Fibroblast of skin of back (primary cell): ENCODE results near the gene ZFTA.
"Not testable (repeated sequence)": the region's sequence is repeated elsewhere in the genome, so short reads cannot be mapped to it uniquely, and the experiment has no call there.

Experiments
- DNase-seq: peaks from one replicate; pipeline ENCODE4 v3.0.0-alpha.2; 2013

ZFTA gene

DNA sequence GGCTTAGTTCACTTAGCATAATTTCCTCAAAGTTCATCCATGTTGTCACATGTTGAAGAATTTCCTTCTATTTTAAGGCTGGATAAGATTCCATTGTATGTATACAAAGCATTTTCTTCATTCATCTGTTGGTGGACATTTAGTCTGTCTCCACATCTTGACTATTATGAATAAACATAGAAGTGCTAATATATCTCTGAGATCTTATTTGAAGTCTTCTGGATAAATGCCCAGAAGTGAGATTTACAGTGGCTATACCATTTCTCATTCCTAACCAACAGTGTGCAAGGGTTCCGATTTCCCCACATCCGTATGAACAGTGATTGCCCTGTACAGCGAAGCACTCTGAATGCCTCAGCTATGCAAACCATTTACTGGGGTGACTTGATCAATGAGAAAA is 6.6 kb upstream of the ZFTA start:
- DNase-seq: no peak

GRCh38 chr11:63771741-63772318 is 3.3 kb upstream of the ZFTA start:
- DNase-seq: not testable (repeated sequence)

DNA sequence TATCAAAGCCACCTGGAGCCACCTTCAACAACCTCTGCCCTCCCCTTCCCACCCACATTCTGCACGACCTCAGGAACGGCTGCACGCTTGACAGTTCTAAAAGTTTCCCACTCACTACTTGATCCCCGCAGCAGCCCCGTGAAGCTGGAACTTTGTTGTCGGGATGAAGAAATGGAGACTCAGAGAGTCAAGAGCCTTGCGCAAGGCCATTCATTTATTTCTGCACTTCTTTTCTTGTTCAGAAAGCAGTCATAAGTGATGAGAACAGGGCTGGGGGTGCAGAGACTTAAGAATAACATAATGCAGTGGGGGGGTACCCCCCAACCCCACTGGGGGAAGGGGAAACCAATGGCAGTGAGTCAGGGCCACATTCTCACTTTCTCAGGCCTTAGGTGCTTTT is 2.2 kb upstream of the ZFTA start:
- DNase-seq: no peak

DNA sequence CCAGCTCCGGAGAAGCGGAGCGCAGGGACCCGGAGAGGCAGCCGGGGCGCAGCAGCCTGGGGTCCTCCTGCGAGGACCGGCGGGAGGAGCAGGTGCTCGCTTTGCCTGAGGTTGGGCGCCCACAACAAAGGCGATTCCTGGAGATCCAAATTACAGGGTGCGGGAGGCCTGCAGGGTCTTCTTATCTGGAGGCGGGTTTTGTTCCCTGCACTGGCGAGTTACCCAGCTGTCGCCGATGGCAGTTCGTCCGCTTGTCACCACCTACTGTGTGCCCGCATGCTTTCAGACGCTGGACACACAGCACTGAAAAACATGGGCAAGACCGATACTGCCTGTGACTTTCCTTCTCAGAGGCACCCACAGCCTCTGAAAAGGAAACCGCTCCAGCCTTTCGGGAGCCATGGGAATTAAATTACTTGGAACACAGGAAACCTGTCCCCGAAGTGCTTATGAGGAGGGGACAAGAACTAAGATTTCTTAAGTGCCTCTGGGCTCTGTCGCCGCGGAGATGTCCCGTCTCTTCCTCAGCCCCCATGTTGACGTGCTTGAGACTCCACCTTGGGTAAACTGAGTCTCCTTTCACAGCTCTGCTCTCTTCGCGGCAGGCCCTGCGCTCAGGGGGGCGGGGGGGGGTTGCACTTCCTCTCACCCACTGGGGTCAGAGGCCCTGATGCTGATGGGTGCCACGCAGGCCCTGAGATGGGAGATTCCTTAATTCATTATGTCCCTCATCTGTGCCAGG is 1.3 kb upstream of the ZFTA start:
- no peak for DNase-seq

DNA sequence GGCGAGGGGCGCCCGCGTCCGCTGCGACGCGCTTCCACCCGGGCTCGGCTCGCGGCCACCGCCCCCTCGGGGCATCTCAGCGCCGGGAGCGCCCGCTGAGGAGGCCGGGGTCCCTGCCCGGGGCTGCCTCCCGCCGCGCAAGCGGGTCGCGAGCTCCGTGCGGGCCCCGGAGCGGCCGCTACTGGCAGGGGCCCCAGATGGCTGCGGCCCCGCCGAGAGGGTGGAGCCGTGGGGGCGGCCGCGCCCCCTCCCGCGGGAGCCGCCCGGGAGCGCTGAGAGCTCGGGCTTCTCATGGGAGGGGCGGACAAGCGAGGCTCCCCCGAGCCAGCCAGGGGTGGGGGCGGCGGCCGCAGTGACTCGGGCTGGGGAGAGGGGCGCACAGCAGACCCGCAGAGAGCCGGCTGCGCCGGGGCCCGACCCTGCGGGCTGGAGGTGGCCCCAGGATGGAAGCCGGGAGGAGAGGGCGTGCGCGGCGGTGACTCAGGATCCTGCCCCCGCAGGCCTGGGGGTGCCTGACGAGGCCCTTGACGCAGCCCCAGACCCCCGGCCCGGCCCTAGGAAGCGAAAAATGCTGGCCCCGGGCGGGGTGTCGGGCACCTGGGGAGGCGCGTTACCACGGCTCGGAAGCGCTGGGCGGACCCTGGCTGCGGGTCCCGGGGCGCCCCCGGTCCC is 603 bp upstream of the ZFTA start:
- DNase-seq: peak; percentile 53

- peak; percentile 87 for DNase-seq
Observed at GRCh38 chr11:63767565-63768236, 874 bp downstream of the ZFTA start.

GRCh38 chr11:63767267-63767564 is 1.4 kb downstream of the ZFTA start:
- no peak for DNase-seq

- DNase-seq: no peak
Observed at GRCh38 chr11:63766531-63767235, 1.9 kb downstream of the ZFTA start.

GRCh38 chr11:63765688-63766241 is 2.8 kb downstream of the ZFTA start:
- no peak for DNase-seq

GRCh38 chr11:63764679-63765647 is 3.6 kb downstream of the ZFTA start:
- DNase-seq: no peak

DNA sequence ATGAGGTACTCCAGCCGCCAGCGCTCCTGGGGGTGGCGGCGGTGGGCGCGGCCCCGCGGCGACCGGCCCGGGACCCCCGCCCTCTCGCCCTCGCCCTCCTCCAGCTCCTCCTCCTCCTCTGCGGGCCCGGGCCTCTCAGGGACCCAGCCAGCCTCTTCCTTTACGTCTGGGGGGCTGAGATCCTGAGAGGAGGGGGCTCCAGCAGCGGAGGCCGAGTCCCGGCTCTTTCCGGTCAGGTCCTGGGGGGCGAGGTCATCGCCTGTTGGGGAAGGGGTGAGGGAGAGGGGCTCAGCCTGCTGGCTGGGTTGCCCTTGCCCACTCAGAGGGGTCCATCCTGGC is 4.3 kb downstream of the ZFTA start:
- no peak for DNase-seq

DNA sequence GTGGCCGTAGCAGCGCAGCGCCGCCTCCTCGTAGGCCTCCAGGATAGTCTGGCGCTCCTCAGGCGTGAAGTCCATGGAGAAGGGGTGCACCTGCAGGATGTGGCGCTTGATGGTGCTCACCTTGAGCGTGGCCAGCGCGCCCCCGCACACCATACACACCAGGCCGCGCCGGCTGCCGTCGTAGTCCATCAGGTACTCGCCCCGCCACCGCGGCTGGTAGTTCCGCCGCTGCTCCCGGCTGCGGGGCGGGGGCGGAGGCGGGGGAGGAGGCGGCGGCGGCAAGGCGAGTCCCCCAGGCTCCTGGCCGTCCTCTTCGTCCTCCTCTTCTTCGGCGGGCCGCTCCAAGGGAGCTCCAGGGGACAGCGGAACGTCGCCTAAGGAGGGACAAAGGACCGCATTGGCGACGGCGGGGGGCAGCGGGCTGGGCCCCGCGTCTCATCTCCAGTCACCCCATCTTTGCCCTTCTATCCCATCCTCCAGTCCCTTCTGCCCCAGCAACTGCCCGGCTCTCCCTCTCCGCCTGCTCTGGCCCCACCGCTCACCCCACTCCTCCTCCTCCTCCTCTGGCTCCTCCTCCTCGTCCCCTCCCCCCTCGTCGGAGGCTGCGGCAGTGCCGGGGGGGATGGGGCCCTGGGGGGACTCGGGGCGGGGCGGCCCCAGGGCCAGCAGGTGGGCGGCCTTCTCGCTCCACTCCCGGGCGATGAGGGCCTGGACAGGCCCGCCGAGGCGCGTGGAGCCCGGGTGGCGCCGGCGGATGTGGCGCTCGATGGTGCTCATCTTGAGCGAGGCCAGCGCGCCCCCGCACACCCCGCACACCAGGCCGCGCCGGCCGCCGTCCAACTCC is 4.9 kb downstream of the ZFTA start:
- DNase-seq: no peak

GRCh38 chr11:63762654-63763495 is 5.7 kb downstream of the ZFTA start:
- no peak for DNase-seq

DNA sequence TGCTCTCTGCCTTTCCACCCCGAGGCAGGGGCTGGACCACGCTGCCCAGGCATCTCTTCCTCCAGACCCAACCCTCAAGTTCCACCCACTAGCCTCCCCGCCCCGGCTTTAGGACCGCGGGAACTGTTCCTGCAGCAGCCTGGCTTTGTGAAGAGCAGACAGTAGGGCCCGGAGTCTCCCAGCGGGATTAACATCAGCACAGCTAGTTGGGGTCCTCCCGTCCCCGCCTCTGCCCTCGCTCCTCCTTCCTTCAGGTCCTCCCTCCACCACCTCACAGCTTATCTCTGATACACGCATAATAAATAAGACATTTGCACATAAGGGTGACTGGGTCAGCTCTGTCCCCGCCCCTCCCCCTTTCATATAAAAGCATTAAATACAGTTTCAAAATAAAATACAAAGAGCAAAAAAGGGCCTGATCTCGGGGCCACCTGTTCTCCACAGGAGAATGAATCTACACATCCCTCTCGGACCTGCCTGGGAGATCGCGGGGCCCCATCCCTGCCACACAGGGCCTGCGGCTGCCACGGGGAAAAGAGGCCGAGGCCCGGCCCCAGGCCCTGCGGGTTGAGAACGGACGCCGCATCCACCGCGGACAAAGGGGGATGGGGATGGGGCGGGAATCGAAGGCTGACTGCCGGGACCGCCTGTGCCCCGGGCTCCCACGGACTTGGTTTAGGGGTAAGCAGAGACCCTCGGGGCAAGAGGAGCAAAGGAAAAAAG is 6.5 kb downstream of the ZFTA start:
- DNase-seq: no peak

GRCh38 chr11:63761188-63761587 is 7.4 kb downstream of the ZFTA start:
- no peak for DNase-seq

DNA sequence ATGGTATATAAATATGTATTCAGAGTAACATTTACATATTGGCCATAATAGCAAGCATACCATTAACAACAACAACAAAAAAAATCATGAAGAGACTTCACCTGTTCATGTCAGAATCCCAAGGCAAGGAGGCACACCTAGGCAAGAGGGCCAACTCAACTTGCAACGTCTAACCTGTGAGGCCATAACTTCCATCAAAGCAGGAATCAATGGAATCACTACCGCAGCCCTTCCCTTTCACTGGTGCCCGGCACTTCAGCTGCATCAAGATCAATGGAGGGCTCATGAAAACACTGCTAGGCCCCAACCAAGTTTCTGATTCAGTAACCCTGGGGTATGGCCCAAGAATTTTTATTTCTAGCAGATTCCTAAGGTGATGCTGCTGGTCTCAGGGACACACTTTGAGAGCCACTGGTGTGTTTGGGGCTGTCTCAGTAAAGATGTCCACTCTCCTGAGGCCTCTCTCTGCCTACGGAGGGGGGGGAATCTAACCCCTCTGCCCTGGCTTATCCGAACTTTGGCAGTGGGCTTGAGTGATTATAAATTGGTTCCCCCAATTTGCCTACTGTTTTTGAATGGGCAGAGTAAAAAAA is 8.0 kb downstream of the ZFTA start:
- DNase-seq: no peak

- no peak for DNase-seq
Observed at GRCh38 chr11:63756919-63757761, 11.4 kb downstream of the ZFTA start.

DNA sequence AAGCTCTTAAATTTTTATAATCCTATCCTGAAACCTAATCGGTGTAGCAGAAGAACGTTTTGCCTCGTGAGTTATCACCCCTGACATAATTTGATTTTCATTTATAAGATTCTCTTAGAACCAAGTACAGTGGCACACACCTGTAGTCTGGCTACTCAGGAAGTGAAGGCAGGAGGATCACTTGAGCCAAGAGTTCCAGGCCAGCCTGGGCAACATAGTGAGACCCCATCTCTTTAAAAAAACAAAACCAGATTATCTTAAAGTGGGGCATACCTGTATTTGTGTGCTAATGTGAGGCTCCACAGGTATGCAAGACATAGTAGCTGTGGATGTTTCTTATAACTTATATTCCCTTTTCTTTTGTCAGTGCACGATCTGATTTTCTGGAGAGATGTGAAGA is 19.0 kb downstream of the ZFTA start:
- DNase-seq: no peak
